Uterus (tissue), 2 donors: Measurements from ENCODE around the gene CCDC141.

Source experiments
- POLR2A ChIP-seq, 2 donors: fragments of 450-650 bp; IDR thresholded peaks; one replicate each; pipeline ENCODE4 v1.6.1; 2016; ENCODE audit warnings: antibody characterized with exemption in 2 of 2, mild to moderate bottlenecking in 1 of 2, moderate library complexity in 1 of 2
- TF ChIP-seq, protein P1 (sequence below), 4 experiments: fragments of 200-600 bp in 2 of 4; fragments of 450-650 bp in 2 of 4; sonication (generic) in 2 of 4; IDR thresholded peaks; one replicate each; pipeline ENCODE4 v1.5.1; 2016 to 2019; ENCODE audit warnings: antibody characterized with exemption in 4 of 4, mild to moderate bottlenecking in 2 of 4, moderate library complexity in 1 of 4

DNA sequence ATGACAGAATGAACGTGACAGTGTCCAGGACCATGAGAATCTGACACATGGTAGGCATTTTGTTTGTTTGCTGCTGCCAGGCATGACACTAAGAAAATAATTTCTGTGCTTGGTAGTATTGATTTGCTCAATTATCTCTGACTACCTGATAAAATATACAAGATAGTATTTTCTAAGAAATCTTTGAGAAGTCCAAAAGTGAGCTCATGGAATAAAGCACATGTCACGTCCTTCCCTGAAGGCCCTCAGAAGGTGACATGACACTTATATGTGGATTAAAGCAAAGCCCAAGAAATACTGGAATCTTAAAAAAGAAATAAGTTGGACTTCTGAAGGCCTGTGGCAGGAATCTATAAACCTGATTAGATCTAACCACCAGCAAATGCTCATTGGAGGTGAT lies 238.9 kb downstream of the CCDC141 start:
- TF ChIP-seq, protein P1, sequence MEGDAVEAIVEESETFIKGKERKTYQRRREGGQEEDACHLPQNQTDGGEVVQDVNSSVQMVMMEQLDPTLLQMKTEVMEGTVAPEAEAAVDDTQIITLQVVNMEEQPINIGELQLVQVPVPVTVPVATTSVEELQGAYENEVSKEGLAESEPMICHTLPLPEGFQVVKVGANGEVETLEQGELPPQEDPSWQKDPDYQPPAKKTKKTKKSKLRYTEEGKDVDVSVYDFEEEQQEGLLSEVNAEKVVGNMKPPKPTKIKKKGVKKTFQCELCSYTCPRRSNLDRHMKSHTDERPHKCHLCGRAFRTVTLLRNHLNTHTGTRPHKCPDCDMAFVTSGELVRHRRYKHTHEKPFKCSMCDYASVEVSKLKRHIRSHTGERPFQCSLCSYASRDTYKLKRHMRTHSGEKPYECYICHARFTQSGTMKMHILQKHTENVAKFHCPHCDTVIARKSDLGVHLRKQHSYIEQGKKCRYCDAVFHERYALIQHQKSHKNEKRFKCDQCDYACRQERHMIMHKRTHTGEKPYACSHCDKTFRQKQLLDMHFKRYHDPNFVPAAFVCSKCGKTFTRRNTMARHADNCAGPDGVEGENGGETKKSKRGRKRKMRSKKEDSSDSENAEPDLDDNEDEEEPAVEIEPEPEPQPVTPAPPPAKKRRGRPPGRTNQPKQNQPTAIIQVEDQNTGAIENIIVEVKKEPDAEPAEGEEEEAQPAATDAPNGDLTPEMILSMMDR (IDR thresholded peaks at IDR 0.05), result no peak
- no peak for TF ChIP-seq POLR2A (IDR thresholded peaks at IDR 0.05)
